LoVo (cell line): ENCODE data around the gene REXO5.
"Not testable (repeated sequence)": the region's sequence is repeated elsewhere in the genome, so short reads cannot be mapped to it uniquely, and the experiment has no call there.

ENCODE experiments used
- DNase-seq: peaks from one replicate; pipeline ENCODE4 v3.0.0-alpha.2; 2016; ENCODE audit warnings: low spot score

Gene REXO5

GRCh38 chr16:20806168-20807050, at the start of gene REXO5, which contains the start of gene ERI2:
Gene REXO5, plus strand, starts transcription at chr16:20806527. Its CDS starts 427 bp downstream, at chr16:20806954.
Gene ERI2, minus strand, starts transcription at chr16:20806472. Its CDS starts 42 bp downstream, at chr16:20806430.
- peak; percentile 91 for DNase-seq

GRCh38 chr16:20760346-20760745, 46.0 kb upstream of the REXO5 start:
- DNase-seq = no peak

GRCh38 chr16:20761175-20761574, 45.2 kb upstream of the REXO5 start:
- DNase-seq = no peak

GRCh38 chr16:20762404-20763123, 43.8 kb upstream of the REXO5 start:
- no peak for DNase-seq

GRCh38 chr16:20763461-20764232, 42.7 kb upstream of the REXO5 start, which contains the start of gene ACSM3:
Gene ACSM3, plus strand, starts transcription at chr16:20764014. Its CDS starts 6,021 bp downstream, at chr16:20770035.
- peak; percentile 92 for DNase-seq

GRCh38 chr16:20764448-20764847, 41.9 kb upstream of the REXO5 start:
- DNase-seq = not testable (repeated sequence)

GRCh38 chr16:20765732-20766131, 40.6 kb upstream of the REXO5 start:
- DNase-seq = no peak

DNA sequence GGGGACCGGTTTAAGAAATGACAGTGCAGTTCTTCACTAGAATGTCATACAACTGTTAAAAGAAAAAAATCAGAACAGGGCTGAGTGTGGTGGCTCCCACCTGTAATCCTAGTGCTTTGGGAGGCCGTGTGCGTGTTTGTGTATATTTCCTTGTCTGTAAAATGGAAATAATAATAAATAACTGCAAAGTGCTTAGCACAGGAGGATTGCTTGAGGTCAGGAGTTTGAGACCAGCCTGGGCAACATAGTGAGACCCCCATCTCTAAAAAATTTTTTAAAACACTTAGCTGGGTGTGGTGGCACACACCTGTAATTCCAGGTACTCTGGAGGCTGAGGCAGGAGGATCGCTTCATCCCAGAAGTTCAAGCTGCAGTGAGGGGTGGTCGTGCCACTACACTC, 40.0 kb upstream of the REXO5 start:
- no peak for DNase-seq

GRCh38 chr16:20767577-20767976, 38.8 kb upstream of the REXO5 start:
- DNase-seq = no peak

- DNase-seq = no peak
These were observed 38.2 kb upstream of the REXO5 start for GRCh38 chr16:20768121-20768520.

- no peak for DNase-seq
These were observed 37.5 kb upstream of the REXO5 start for GRCh38 chr16:20768818-20769217.

GRCh38 chr16:20773679-20774078, 32.6 kb upstream of the REXO5 start:
- no peak for DNase-seq

DNA sequence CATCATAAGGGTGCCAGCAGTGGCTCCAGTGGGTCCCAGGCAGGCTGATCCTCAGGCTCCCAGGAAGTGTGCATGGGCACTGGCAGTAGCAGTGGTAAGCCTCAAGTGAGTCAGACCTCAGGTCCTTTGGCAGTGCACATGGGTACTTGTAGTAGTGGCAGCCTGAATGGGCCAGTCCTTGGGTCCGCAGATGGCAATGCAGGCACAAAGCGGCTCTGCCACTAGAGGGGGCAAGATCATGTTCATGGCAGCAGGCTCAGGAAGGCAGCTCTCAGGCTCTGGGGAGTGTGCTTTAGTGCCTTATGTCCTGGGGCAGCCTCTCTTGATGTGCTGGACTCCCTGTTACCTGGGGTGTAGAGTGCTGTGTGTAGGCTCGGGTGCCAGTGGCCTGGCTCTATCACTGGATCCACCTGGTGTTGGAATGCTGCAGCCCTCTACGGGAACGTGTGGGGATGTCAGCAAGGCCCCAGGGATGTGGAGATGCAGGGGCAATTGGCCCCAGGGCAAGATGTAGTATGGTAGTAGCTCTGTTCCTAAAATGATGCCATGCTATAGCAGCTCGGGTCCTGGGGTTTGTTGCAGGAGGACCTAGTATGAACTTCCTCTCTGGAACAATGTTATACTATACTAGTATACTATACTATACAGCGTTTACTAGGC, 31.5 kb upstream of the REXO5 start:
- peak; percentile 36 for DNase-seq

DNA sequence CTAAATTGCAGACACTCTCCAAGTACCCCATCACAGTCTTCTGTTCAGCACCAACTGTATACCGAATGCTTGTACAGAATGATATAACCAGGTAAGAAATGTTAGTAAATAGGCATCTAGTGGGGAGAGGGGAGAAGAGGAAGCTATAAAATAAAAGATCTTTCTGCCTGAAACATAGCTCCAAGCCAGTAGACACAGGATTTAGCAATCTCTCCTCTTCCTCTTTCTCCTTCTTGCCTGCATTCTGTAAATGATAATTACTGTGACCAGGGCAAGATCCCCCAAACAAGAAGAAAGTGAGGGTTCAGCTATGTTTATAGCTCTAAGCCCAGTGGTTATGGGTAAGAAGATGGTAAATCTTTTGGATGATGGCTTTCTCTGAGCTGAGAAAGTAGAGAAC, 24.6 kb upstream of the REXO5 start:
- no peak for DNase-seq

GRCh38 chr16:20782470-20782869, 23.9 kb upstream of the REXO5 start:
- DNase-seq = no peak

- DNase-seq = no peak
These were observed 22.1 kb upstream of the REXO5 start for GRCh38 chr16:20784204-20784603.

DNA sequence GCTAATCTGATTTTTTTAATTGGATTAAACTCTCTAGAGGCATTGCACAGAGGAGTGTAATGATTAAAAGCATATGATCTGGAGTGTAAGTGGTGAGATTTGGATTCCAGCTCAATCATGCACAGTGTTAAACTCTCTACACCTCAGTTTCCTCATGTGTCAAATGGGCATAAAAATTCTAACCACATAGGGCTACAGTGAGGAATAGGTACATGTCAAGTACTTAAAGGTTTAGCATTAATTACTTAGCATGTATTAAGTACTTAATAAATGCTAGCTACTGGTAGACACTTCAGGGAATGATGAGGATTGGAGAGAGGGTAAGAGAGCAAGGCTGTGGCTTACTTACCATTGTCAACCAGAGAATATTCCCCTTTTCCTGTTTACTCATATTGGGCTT, 17.2 kb upstream of the REXO5 start:
- DNase-seq = no peak

- DNase-seq = no peak
These were observed 14.3 kb upstream of the REXO5 start for GRCh38 chr16:20791923-20792612.

DNA sequence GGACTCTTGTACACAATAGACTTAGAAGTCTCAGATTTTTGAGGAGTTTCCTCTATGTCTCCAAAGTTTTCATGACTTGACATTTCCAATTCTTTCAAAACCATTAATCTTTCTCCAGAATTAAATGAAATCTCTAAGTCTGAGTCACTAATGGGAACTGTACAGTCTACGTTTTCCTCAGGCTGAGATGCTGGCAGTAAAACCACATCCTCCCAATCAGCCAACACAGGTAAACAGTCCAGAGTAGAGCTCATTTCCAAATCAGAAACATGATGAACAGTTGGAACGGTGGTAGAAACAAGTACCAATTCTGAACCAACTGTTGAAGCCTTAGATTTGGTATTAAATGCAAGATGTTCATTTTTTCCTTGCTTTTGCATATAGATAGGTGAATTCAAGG, 8.0 kb upstream of the REXO5 start:
- no peak for DNase-seq

DNA sequence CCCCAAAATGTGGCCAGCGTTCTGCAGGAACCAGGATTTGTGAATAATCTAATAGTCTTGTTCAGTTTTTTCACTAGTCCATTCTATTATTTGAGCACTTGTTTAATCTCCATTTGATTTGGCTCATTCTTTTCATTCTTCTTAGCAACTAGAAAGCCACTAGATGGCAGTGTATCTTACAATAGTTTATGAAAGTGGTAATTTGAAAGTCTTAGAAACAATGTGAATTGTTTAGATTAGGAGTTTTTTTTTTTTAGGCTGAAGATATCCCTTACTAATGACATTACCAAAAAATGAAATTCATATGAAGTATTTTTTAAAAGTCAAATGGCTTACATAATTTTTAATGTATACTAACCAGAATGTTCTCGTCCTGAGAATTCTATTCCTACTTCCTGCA, 6.7 kb upstream of the REXO5 start:
- DNase-seq = peak; percentile 31

DNA sequence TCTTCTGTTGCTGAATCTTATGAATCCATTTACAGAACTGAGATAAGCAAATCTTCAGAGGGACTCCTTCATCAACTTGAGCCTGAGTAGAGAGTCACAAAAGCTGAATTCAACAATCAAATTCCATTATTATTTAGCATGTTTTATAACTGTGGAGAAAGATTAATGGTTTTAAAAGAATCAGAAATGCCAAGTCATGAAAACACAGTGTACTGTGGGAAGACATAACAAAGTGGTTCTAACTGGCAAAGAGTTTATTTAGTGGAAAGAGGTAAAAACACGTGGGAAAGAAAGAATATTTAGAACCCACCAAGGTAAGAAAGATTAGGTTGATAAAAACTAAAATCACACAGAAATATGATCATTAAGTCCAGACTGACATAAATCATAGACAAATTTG, 5.0 kb upstream of the REXO5 start:
- no peak for DNase-seq
